WTC11 (cell line): ENCODE data around the gene NTNG2. TPM values are rescaled to one million over a fixed set of nuclear protein-coding genes. Genes with fewer than 3 reads are reported as not detected.

ENCODE experiments used
- ATAC-seq: fragments of 200-7000 bp; cut with Tn5 transposase; 2 replicates; pipeline ENCODE4 v1.10.0; 2021; ENCODE audit warnings: mild to moderate bottlenecking, moderate library complexity
- CTCF ChIA-PET: fragments of 300-600 bp; sonication (Branson Sonifier 250); formaldehyde crosslinking; loops from one replicate; lab custom pipeline; 2021; ENCODE audit warnings: antibody characterized with exemption; lab: Charles Lee
- POLR2A ChIA-PET: fragments of 350-600 bp; sonication (Branson Sonifier 250); formaldehyde crosslinking; loops from one replicate; lab custom pipeline; 2021; ENCODE audit warnings: antibody characterized with exemption; lab: Charles Lee
- DNase-seq: peaks from one replicate; pipeline ENCODE4 v3.0.0; 2021; ENCODE audit warnings: low spot score
- H3K27ac Mint-ChIP-seq: 2 replicates; pipeline ENCODE4 v1.8.0; 2021; ENCODE audit warnings: mixed read lengths
- H3K27me3 Mint-ChIP-seq: 2 replicates; pipeline ENCODE4 v1.8.0; 2021; ENCODE audit warnings: low read depth, mild to moderate bottlenecking, moderate library complexity, mixed read lengths
- H3K36me3 Mint-ChIP-seq: 2 replicates; pipeline ENCODE4 v1.8.0; 2021; ENCODE audit warnings: mixed read lengths
- H3K4me1 Mint-ChIP-seq: 2 replicates; pipeline ENCODE4 v1.8.0; 2022; ENCODE audit warnings: mixed read lengths
- H3K4me3 Mint-ChIP-seq: 2 replicates; pipeline ENCODE4 v1.8.0; 2021; ENCODE audit warnings: mild to moderate bottlenecking, moderate library complexity, mixed read lengths
- H3K9me3 Mint-ChIP-seq: 2 replicates; pipeline ENCODE4 v1.8.0; 2021; ENCODE audit warnings: mixed read lengths
- ATF1 ChIP-seq: sonication (generic); formaldehyde crosslinking; IDR thresholded peaks from 2 replicates; pipeline ENCODE4 v1.8.1; 2023; ENCODE audit warnings: mild to moderate bottlenecking, moderate library complexity, missing genetic modification reagents
- ELF4 ChIP-seq: sonication (generic); formaldehyde crosslinking; IDR thresholded peaks from 2 replicates; pipeline ENCODE4 v1.8.1; 2022; ENCODE audit warnings: low read depth, mild to moderate bottlenecking, moderate library complexity, missing genetic modification reagents
- ETV6 ChIP-seq: sonication (generic); formaldehyde crosslinking; IDR thresholded peaks from 2 replicates; pipeline ENCODE4 v1.8.1; 2022; ENCODE audit warnings: mild to moderate bottlenecking, missing genetic modification reagents
- GABPB1 ChIP-seq: sonication (generic); formaldehyde crosslinking; IDR thresholded peaks from 2 replicates; pipeline ENCODE4 v1.8.1; 2023; ENCODE audit warnings: mild to moderate bottlenecking, missing genetic modification reagents
- GTF2I ChIP-seq: fragments of 250-450 bp; sonication (Bioruptor Pico); conservative IDR thresholded peaks from 2 replicates; pipeline ENCODE4 v1.4.0; 2021; ENCODE audit warnings: mild to moderate bottlenecking
- IRF2 ChIP-seq: sonication (generic); formaldehyde crosslinking; IDR thresholded peaks from 2 replicates; pipeline ENCODE4 v1.8.0; 2022; ENCODE audit warnings: low read depth, missing genetic modification reagents, borderline replicate concordance
- JAZF1 ChIP-seq: fragments of 250-450 bp; sonication (Bioruptor Pico); IDR thresholded peaks from 2 replicates; pipeline ENCODE4 v1.9.0; 2021; ENCODE audit warnings: moderate library complexity, mild to moderate bottlenecking, inconsistent platforms
- MXD4 ChIP-seq: fragments of 250-450 bp; sonication (Bioruptor Pico); IDR thresholded peaks from 2 replicates; pipeline ENCODE4 v1.8.0; 2021; ENCODE audit warnings: mild to moderate bottlenecking, moderate library complexity, borderline replicate concordance
- MYBL2 ChIP-seq: sonication (generic); formaldehyde crosslinking; IDR thresholded peaks from 2 replicates; pipeline ENCODE4 v1.8.1; 2023; ENCODE audit warnings: mild to moderate bottlenecking, moderate library complexity, missing genetic modification reagents
- RORB ChIP-seq: fragments of 250-450 bp; sonication (Bioruptor Pico); IDR thresholded peaks from 2 replicates; pipeline ENCODE4 v1.9.0; 2021; ENCODE audit warnings: mild to moderate bottlenecking
- SMAD3 ChIP-seq: sonication (generic); formaldehyde crosslinking; IDR thresholded peaks from 2 replicates; pipeline ENCODE4 v1.8.0; 2022; ENCODE audit warnings: missing genetic modification reagents, mild to moderate bottlenecking, borderline replicate concordance
- SP1 ChIP-seq: sonication (generic); formaldehyde crosslinking; conservative IDR thresholded peaks from 2 replicates; pipeline ENCODE4 v1.8.1; 2022; ENCODE audit warnings: missing genetic modification reagents
- TEAD1 ChIP-seq: sonication (generic); formaldehyde crosslinking; IDR thresholded peaks from 2 replicates; pipeline ENCODE4 v1.8.0; 2022; ENCODE audit warnings: mild to moderate bottlenecking, missing genetic modification reagents
- ZBTB21 ChIP-seq: sonication (generic); formaldehyde crosslinking; IDR thresholded peaks from 2 replicates; pipeline ENCODE4 v1.8.1; 2023; ENCODE audit warnings: mild to moderate bottlenecking, missing genetic modification reagents, borderline replicate concordance
- ZNF219 ChIP-seq: sonication (generic); formaldehyde crosslinking; IDR thresholded peaks from 2 replicates; pipeline ENCODE4 v1.8.0; 2023; ENCODE audit warnings: missing genetic modification reagents, mild to moderate bottlenecking, borderline replicate concordance
- ZNF423 ChIP-seq: fragments of 250-450 bp; sonication (Bioruptor Pico); IDR thresholded peaks from 2 replicates; pipeline ENCODE4 v2.1.2; 2022; ENCODE audit warnings: mild to moderate bottlenecking, moderate library complexity
- total RNA-seq: library from RNA; stranded (reverse); gene quantifications from 3 replicates; pipeline ENCODE4 v1.2.3, GENCODE V29; 2021
- TF ChIP-seq, protein P1 (sequence below): sonication (generic); formaldehyde crosslinking; IDR thresholded peaks from 2 replicates; pipeline ENCODE4 v1.8.1; 2022; ENCODE audit warnings: mild to moderate bottlenecking, missing genetic modification reagents, moderate library complexity, borderline replicate concordance
- TF ChIP-seq, protein P2 (sequence below): fragments of 250-450 bp; sonication (Bioruptor Pico); IDR thresholded peaks from 2 replicates; pipeline ENCODE4 v1.9.0; 2021; ENCODE audit warnings: mild to moderate bottlenecking
- TF ChIP-seq, protein P3 (sequence below): sonication (generic); formaldehyde crosslinking; IDR thresholded peaks from 2 replicates; pipeline ENCODE4 v1.8.1; 2023; ENCODE audit warnings: mild to moderate bottlenecking, missing genetic modification reagents
- TF ChIP-seq, protein P4 (sequence below): sonication (generic); formaldehyde crosslinking; IDR thresholded peaks from 2 replicates; pipeline ENCODE4 v1.8.1; 2022; ENCODE audit warnings: low read depth, mild to moderate bottlenecking, moderate library complexity, missing genetic modification reagents, borderline replicate concordance
- TF ChIP-seq, protein P5 (sequence below): fragments of 250-450 bp; sonication (Bioruptor Pico); IDR thresholded peaks from 2 replicates; pipeline ENCODE4 v1.8.0; 2021; ENCODE audit warnings: mild to moderate bottlenecking
- TF ChIP-seq, protein P6 (sequence below): sonication (generic); formaldehyde crosslinking; IDR thresholded peaks from 2 replicates; pipeline ENCODE4 v1.8.1; 2023; ENCODE audit warnings: mild to moderate bottlenecking, missing genetic modification reagents

NTNG2 gene
- total RNA-seq, 1 experiment from 2014 or later: 3.1 TPM

DNA sequence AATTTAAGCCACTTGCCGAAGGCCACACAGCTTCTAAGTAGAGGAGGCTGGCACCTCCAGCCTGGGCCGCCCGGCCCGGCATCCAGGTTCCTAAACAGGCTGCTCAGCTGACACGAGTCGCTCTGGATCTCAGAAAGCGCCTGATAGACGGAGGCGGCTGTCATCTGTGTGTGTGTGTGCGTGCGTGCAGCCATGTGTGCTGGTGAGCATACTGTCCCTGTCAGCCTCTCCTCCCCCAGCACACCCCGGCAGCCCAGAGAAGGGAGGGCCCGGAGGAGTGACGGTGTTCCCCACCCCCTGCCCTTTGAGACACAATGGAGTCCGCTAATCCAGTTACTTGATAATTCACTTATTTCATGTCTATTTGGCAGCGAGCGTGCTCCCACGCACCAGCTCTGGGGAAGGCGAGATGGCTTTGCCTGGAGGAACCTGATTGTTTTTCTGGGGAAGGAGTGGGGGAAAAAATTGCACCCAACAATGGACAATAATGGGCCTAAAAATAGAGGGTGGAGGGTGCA is 20.0 kb downstream of the NTNG2 start:
- ChIA-PET POLR2A (no interaction called here), CTCF (interaction anchor here (0.7 to 8.0 kb wide), 14 partner anchors 11 to 163 kb away, joined by 3 to 140 read pairs (median 4); no protein-coding TSS in a partner anchor)
- TF ChIP-seq, protein P1, sequence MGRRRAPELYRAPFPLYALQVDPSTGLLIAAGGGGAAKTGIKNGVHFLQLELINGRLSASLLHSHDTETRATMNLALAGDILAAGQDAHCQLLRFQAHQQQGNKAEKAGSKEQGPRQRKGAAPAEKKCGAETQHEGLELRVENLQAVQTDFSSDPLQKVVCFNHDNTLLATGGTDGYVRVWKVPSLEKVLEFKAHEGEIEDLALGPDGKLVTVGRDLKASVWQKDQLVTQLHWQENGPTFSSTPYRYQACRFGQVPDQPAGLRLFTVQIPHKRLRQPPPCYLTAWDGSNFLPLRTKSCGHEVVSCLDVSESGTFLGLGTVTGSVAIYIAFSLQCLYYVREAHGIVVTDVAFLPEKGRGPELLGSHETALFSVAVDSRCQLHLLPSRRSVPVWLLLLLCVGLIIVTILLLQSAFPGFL (CRISPR knock-in tag): no peak
- TF ChIP-seq, protein P2, sequence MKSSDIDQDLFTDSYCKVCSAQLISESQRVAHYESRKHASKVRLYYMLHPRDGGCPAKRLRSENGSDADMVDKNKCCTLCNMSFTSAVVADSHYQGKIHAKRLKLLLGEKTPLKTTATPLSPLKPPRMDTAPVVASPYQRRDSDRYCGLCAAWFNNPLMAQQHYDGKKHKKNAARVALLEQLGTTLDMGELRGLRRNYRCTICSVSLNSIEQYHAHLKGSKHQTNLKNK (CRISPR knock-in tag): no peak
- TF ChIP-seq MXD4 (CRISPR knock-in tag) (no peak), GTF2I (no peak), RORB (CRISPR knock-in tag) (no peak), ZNF219 (no peak), ATF1 (CRISPR knock-in tag) (no peak), TEAD1 (CRISPR knock-in tag) (no peak), SMAD3 (CRISPR knock-in tag) (no peak), GABPB1 (CRISPR knock-in tag) (no peak), ETV6 (CRISPR knock-in tag) (no peak), JAZF1 (no peak)
- TF ChIP-seq, protein P3, sequence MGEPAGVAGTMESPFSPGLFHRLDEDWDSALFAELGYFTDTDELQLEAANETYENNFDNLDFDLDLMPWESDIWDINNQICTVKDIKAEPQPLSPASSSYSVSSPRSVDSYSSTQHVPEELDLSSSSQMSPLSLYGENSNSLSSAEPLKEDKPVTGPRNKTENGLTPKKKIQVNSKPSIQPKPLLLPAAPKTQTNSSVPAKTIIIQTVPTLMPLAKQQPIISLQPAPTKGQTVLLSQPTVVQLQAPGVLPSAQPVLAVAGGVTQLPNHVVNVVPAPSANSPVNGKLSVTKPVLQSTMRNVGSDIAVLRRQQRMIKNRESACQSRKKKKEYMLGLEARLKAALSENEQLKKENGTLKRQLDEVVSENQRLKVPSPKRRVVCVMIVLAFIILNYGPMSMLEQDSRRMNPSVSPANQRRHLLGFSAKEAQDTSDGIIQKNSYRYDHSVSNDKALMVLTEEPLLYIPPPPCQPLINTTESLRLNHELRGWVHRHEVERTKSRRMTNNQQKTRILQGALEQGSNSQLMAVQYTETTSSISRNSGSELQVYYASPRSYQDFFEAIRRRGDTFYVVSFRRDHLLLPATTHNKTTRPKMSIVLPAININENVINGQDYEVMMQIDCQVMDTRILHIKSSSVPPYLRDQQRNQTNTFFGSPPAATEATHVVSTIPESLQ: no peak
- TF ChIP-seq, protein P4, sequence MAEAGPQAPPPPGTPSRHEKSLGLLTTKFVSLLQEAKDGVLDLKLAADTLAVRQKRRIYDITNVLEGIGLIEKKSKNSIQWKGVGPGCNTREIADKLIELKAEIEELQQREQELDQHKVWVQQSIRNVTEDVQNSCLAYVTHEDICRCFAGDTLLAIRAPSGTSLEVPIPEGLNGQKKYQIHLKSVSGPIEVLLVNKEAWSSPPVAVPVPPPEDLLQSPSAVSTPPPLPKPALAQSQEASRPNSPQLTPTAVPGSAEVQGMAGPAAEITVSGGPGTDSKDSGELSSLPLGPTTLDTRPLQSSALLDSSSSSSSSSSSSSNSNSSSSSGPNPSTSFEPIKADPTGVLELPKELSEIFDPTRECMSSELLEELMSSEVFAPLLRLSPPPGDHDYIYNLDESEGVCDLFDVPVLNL (CRISPR knock-in tag): no peak
- Mint-ChIP-seq H3K36me3 (no peaks in the 10 kb centered on the region), H3K27ac (no peak overlapping the region), H3K9me3 (no peaks in the 10 kb centered on the region), H3K27me3 (peaks cover 16% of the 10 kb centered on the region), H3K4me1 (peaks cover 45% of the 10 kb centered on the region), H3K4me3 (no peak overlapping the region)
- no peak for ATAC-seq
- no peak for DNase-seq

DNA sequence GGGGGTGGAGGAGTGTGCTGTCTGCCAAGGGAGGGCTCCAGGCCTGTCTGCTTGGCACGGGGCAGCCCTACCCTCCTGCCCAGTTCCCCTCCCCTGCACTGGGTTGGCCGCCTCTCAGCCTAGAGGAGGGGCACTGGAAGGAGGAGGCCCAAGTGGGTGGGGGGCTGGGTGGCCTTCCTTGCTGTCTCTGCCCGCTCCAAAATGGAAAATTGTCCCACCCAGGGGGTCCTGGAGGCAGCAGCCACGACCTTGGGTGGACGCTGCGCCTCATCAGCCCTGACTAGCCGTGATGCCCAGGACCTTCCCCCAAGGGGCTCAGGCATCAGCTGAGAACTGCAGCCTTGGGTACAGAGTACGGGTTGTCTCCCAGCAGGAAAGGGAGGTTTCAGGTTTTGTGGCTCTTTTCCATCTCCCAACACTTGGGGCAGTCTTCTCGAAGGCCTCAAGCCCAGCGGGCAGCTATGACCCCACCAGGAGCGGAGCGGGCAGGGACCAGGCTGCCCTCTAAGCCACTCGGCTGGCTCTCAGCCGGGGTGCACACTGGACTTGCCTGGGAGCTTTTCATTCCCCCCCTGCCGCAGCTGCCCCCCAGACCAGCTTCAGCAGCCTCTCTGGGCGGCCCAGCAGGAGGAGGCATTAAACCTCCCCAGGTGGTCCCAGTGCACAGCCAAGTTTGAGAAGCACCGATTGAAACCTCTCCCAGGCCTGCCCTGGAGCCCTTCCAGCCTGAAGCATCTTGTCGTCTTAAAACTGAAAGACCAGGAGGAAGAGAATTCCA is 20.6 kb downstream of the NTNG2 start:
- no peak for TF ChIP-seq SP1 (CRISPR knock-in tag)
- TF ChIP-seq ZNF423: peak; percentile 94
- TF ChIP-seq, protein P5, sequence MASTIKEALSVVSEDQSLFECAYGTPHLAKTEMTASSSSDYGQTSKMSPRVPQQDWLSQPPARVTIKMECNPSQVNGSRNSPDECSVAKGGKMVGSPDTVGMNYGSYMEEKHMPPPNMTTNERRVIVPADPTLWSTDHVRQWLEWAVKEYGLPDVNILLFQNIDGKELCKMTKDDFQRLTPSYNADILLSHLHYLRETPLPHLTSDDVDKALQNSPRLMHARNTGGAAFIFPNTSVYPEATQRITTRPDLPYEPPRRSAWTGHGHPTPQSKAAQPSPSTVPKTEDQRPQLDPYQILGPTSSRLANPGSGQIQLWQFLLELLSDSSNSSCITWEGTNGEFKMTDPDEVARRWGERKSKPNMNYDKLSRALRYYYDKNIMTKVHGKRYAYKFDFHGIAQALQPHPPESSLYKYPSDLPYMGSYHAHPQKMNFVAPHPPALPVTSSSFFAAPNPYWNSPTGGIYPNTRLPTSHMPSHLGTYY: no peak
- TF ChIP-seq, protein P3: no peak
- TF ChIP-seq IRF2 (CRISPR knock-in tag): no peak
- TF ChIP-seq ELF4: no peak
- TF ChIP-seq MYBL2 (CRISPR knock-in tag): no peak
- TF ChIP-seq, protein P6, sequence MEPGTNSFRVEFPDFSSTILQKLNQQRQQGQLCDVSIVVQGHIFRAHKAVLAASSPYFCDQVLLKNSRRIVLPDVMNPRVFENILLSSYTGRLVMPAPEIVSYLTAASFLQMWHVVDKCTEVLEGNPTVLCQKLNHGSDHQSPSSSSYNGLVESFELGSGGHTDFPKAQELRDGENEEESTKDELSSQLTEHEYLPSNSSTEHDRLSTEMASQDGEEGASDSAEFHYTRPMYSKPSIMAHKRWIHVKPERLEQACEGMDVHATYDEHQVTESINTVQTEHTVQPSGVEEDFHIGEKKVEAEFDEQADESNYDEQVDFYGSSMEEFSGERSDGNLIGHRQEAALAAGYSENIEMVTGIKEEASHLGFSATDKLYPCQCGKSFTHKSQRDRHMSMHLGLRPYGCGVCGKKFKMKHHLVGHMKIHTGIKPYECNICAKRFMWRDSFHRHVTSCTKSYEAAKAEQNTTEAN: no peak
- TF ChIP-seq ZBTB21 (CRISPR knock-in tag): no peak
- no peak overlapping the region for H3K4me3 Mint-ChIP-seq
- no peak for DNase-seq
- H3K4me1 Mint-ChIP-seq: peaks cover 49% of the 10 kb centered on the region
- POLR2A ChIA-PET: no interaction called here
- peaks cover 22% of the 10 kb centered on the region for H3K27me3 Mint-ChIP-seq
- CTCF ChIA-PET: interaction anchor here (0.7 to 8.0 kb wide), 19 partner anchors 10 to 427 kb away, joined by 3 to 140 read pairs (median 4); no protein-coding TSS in a partner anchor
- H3K27ac Mint-ChIP-seq: no peak overlapping the region
- no peaks in the 10 kb centered on the region for H3K9me3 Mint-ChIP-seq
- no peaks in the 10 kb centered on the region for H3K36me3 Mint-ChIP-seq
- peak; percentile 62 for ATAC-seq
